ENCODE measurements around the gene APP. TPM values are rescaled to one million over a fixed set of nuclear protein-coding genes. Genes with fewer than 3 reads are reported as not detected.

APP gene
- total RNA-seq, 1 donor from 2014 or later = 141 TPM

GRCh38 chr21:25910809-25911208 is 259.8 kb downstream of the APP start:
- H3K9me3 ChIP-seq (ENCODE audit: control insufficient read depth in 3 of 3, low read length in 3 of 3) = no peaks in the 10 kb centered on the region
- no peak overlapping the region for H3K4me3 ChIP-seq (ENCODE audit: low read length in 3 of 3)
- no peaks in the 10 kb centered on the region for H3K36me3 ChIP-seq (ENCODE audit: control insufficient read depth in 3 of 3, insufficient read depth in 3 of 3, low read length in 3 of 3)
- no peaks in the 10 kb centered on the region for H3K27me3 ChIP-seq (ENCODE audit: control insufficient read depth in 3 of 3, insufficient read depth in 3 of 3, low read length in 3 of 3)
- no peak overlapping the region for H3K9ac ChIP-seq (ENCODE audit: low read depth in 1 of 3, low read length in 3 of 3)
- peaks cover 0 to 4% (median 0%) of the 10 kb centered on the region in 3 donors for H3K4me1 ChIP-seq (ENCODE audit: control insufficient read depth in 3 of 3, insufficient read depth in 3 of 3, low read length in 3 of 3)
- no peak overlapping the region for H3K27ac ChIP-seq (ENCODE audit: low read depth, low read length)

DNA sequence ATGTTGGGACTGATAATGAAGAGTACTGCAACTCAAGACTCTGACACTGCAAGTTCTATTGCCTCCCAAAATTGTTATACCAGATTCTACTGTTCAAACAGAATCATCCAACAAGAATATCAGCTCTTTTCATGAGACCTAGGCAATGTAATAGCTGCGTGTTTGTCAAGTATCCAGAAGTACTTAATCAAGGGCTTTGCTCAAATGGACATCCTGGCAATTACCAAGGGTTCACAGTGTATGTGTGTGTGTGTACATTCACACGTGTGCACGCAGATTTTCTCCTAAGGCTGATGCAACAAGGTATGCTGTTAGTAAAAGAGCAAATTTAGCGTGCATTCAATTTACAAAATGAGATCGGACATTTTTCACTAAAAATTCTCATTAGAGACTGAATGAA is 261.2 kb downstream of the APP start:
- Histone ChIP-seq H3K27me3 (ENCODE audit: control insufficient read depth in 3 of 3, insufficient read depth in 3 of 3, low read length in 3 of 3) (no peaks in the 10 kb centered on the region), H3K4me3 (ENCODE audit: low read length in 3 of 3) (no peak overlapping the region), H3K27ac (ENCODE audit: low read depth, low read length) (no peak overlapping the region), H3K36me3 (ENCODE audit: control insufficient read depth in 3 of 3, insufficient read depth in 3 of 3, low read length in 3 of 3) (no peaks in the 10 kb centered on the region), H3K9ac (ENCODE audit: low read depth in 1 of 3, low read length in 3 of 3) (no peak overlapping the region), H3K4me1 (ENCODE audit: control insufficient read depth in 3 of 3, insufficient read depth in 3 of 3, low read length in 3 of 3) (peaks cover 0 to 4% (median 0%) of the 10 kb centered on the region in 3 donors), H3K9me3 (ENCODE audit: control insufficient read depth in 3 of 3, low read length in 3 of 3) (no peaks in the 10 kb centered on the region)

GRCh38 chr21:25908495-25908894 is 262.1 kb downstream of the APP start:
- no peaks in the 10 kb centered on the region for H3K27me3 ChIP-seq (ENCODE audit: control insufficient read depth in 3 of 3, insufficient read depth in 3 of 3, low read length in 3 of 3)
- no peak overlapping the region for H3K27ac ChIP-seq (ENCODE audit: low read depth, low read length)
- no peak overlapping the region for H3K4me3 ChIP-seq (ENCODE audit: low read length in 3 of 3)
- H3K9me3 ChIP-seq (ENCODE audit: control insufficient read depth in 3 of 3, low read length in 3 of 3) = no peaks in the 10 kb centered on the region
- no peaks in the 10 kb centered on the region for H3K36me3 ChIP-seq (ENCODE audit: control insufficient read depth in 3 of 3, insufficient read depth in 3 of 3, low read length in 3 of 3)
- peaks cover 0 to 6% (median 4%) of the 10 kb centered on the region in 3 donors for H3K4me1 ChIP-seq (ENCODE audit: control insufficient read depth in 3 of 3, insufficient read depth in 3 of 3, low read length in 3 of 3)
- no peak overlapping the region for H3K9ac ChIP-seq (ENCODE audit: low read depth in 1 of 3, low read length in 3 of 3)

GRCh38 chr21:25907573-25908275 is 262.8 kb downstream of the APP start:
- no peaks in the 10 kb centered on the region for H3K27me3 ChIP-seq (ENCODE audit: control insufficient read depth in 3 of 3, insufficient read depth in 3 of 3, low read length in 3 of 3)
- no peaks in the 10 kb centered on the region for H3K9me3 ChIP-seq (ENCODE audit: control insufficient read depth in 3 of 3, low read length in 3 of 3)
- no peak overlapping the region for H3K4me3 ChIP-seq (ENCODE audit: low read length in 3 of 3)
- no peaks in the 10 kb centered on the region for H3K36me3 ChIP-seq (ENCODE audit: control insufficient read depth in 3 of 3, insufficient read depth in 3 of 3, low read length in 3 of 3)
- H3K4me1 ChIP-seq (ENCODE audit: control insufficient read depth in 3 of 3, insufficient read depth in 3 of 3, low read length in 3 of 3) = peaks cover 0 to 6% (median 5%) of the 10 kb centered on the region in 3 donors
- peak overlapping the region in 1 of 3 donors; percentile 40 for H3K9ac ChIP-seq (ENCODE audit: low read depth in 1 of 3, low read length in 3 of 3)
- no peak overlapping the region for H3K27ac ChIP-seq (ENCODE audit: low read depth, low read length)

- Histone ChIP-seq H3K4me3 (ENCODE audit: low read length in 3 of 3) (no peak overlapping the region), H3K4me1 (ENCODE audit: control insufficient read depth in 3 of 3, insufficient read depth in 3 of 3, low read length in 3 of 3) (peaks cover 0 to 5% (median 4%) of the 10 kb centered on the region in 3 donors), H3K27ac (ENCODE audit: low read depth, low read length) (no peak overlapping the region), H3K9ac (ENCODE audit: low read depth in 1 of 3, low read length in 3 of 3) (no peak overlapping the region), H3K36me3 (ENCODE audit: control insufficient read depth in 3 of 3, insufficient read depth in 3 of 3, low read length in 3 of 3) (no peaks in the 10 kb centered on the region), H3K27me3 (ENCODE audit: control insufficient read depth in 3 of 3, insufficient read depth in 3 of 3, low read length in 3 of 3) (no peaks in the 10 kb centered on the region), H3K9me3 (ENCODE audit: control insufficient read depth in 3 of 3, low read length in 3 of 3) (no peaks in the 10 kb centered on the region)
Measured at GRCh38 chr21:25906587-25906986, 264.0 kb downstream of the APP start.

GRCh38 chr21:25905126-25905525 is 265.4 kb downstream of the APP start:
- Histone ChIP-seq H3K36me3 (ENCODE audit: control insufficient read depth in 3 of 3, insufficient read depth in 3 of 3, low read length in 3 of 3) (no peaks in the 10 kb centered on the region), H3K4me3 (ENCODE audit: low read length in 3 of 3) (no peak overlapping the region), H3K9ac (ENCODE audit: low read depth in 1 of 3, low read length in 3 of 3) (no peak overlapping the region), H3K9me3 (ENCODE audit: control insufficient read depth in 3 of 3, low read length in 3 of 3) (no peaks in the 10 kb centered on the region), H3K27me3 (ENCODE audit: control insufficient read depth in 3 of 3, insufficient read depth in 3 of 3, low read length in 3 of 3) (no peaks in the 10 kb centered on the region), H3K4me1 (ENCODE audit: control insufficient read depth in 3 of 3, insufficient read depth in 3 of 3, low read length in 3 of 3) (peaks cover 0 to 5% (median 4%) of the 10 kb centered on the region in 3 donors), H3K27ac (ENCODE audit: low read depth, low read length) (no peak overlapping the region)

DNA sequence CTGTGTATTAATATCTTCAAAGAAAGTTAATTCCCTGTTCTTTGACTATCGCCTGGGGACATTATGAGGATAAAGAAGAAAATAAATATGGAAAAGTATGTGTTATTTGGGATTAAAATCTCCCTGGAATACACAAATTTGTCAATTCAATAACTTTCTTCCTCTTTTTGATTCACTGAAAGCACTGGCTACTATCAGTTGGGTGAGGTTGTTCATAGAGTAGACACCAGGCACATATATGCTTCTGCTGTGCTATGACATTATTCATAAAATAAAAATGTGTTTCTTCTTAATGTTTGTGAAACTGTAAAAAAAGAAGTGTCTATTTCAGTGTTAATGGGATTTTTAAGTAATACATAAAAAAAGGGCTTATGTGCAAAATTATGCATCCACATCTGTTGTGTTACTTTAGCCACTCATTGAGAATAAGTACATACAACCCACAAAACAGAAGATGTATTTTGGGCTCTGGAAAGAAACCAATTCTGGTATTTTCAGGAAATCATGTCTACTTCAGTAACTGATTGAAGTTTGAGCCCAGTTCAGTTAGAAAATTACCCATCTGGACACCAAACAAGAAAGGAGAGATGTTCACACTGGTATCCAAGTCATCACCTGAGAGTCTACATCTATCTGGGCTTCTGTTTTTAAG is 266.4 kb downstream of the APP start:
- Histone ChIP-seq H3K36me3 (ENCODE audit: control insufficient read depth in 3 of 3, insufficient read depth in 3 of 3, low read length in 3 of 3) (no peaks in the 10 kb centered on the region), H3K9ac (ENCODE audit: low read depth in 1 of 3, low read length in 3 of 3) (no peak overlapping the region), H3K27me3 (ENCODE audit: control insufficient read depth in 3 of 3, insufficient read depth in 3 of 3, low read length in 3 of 3) (no peaks in the 10 kb centered on the region), H3K9me3 (ENCODE audit: control insufficient read depth in 3 of 3, low read length in 3 of 3) (no peaks in the 10 kb centered on the region), H3K4me1 (ENCODE audit: control insufficient read depth in 3 of 3, insufficient read depth in 3 of 3, low read length in 3 of 3) (peaks cover 0 to 5% (median 4%) of the 10 kb centered on the region in 3 donors), H3K4me3 (ENCODE audit: low read length in 3 of 3) (no peak overlapping the region), H3K27ac (ENCODE audit: low read depth, low read length) (peak overlapping the region; percentile 22)

DNA sequence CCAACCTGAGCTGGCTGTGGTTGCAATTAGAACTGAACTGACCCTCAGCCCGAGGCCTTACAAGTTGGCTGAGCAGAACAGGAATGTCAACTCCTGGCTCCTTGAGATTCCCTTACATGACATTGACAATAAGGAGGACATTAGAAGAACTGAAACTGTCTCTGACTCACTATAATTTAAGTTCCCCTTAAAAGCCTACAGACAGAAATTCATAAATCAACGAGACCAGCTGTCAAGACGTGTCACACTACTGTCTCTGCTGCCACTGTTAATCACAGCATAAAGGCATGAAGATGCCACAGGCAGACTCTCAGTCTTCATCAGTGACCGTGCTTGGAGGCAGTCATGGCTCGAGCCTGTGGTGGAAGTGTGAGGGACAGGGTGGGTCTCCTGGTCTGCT is 267.0 kb downstream of the APP start:
- Histone ChIP-seq H3K4me1 (ENCODE audit: control insufficient read depth in 3 of 3, insufficient read depth in 3 of 3, low read length in 3 of 3) (peaks cover 2 to 5% (median 4%) of the 10 kb centered on the region in 3 donors), H3K27me3 (ENCODE audit: control insufficient read depth in 3 of 3, insufficient read depth in 3 of 3, low read length in 3 of 3) (no peaks in the 10 kb centered on the region), H3K9ac (ENCODE audit: low read depth in 1 of 3, low read length in 3 of 3) (no peak overlapping the region), H3K27ac (ENCODE audit: low read depth, low read length) (peak overlapping the region; percentile 22), H3K36me3 (ENCODE audit: control insufficient read depth in 3 of 3, insufficient read depth in 3 of 3, low read length in 3 of 3) (no peaks in the 10 kb centered on the region), H3K9me3 (ENCODE audit: control insufficient read depth in 3 of 3, low read length in 3 of 3) (no peaks in the 10 kb centered on the region), H3K4me3 (ENCODE audit: low read length in 3 of 3) (no peak overlapping the region)

- Histone ChIP-seq H3K9ac (ENCODE audit: low read depth in 1 of 3, low read length in 3 of 3) (no peak overlapping the region), H3K36me3 (ENCODE audit: control insufficient read depth in 3 of 3, insufficient read depth in 3 of 3, low read length in 3 of 3) (no peaks in the 10 kb centered on the region), H3K9me3 (ENCODE audit: control insufficient read depth in 3 of 3, low read length in 3 of 3) (no peaks in the 10 kb centered on the region), H3K27ac (ENCODE audit: low read depth, low read length) (no peak overlapping the region), H3K27me3 (ENCODE audit: control insufficient read depth in 3 of 3, insufficient read depth in 3 of 3, low read length in 3 of 3) (no peaks in the 10 kb centered on the region), H3K4me3 (ENCODE audit: low read length in 3 of 3) (no peak overlapping the region), H3K4me1 (ENCODE audit: control insufficient read depth in 3 of 3, insufficient read depth in 3 of 3, low read length in 3 of 3) (peaks cover 4 to 5% (median 4%) of the 10 kb centered on the region in 3 donors)
Measured at GRCh38 chr21:25901330-25901979, 269.1 kb downstream of the APP start.

DNA sequence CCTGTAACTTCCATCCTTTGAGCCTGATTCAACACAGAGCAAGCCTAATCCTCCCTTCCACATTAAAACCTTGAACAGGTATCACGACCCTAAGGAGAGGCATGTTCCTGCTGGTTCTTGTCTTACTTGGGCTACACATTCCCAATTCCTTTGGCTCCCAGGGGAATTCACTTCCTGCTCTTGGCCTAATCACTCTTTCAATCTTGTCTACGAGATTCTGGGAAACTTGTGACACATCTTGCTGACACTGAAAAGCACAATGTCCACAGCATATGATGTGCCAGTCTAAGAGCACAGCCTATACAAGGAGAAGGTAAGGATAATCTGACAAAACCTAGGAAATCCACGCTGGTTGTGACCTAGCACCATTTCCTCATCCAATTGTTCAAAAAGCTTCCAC is 271.9 kb downstream of the APP start:
- H3K36me3 ChIP-seq (ENCODE audit: control insufficient read depth in 3 of 3, insufficient read depth in 3 of 3, low read length in 3 of 3) = peaks cover 0 to 2% (median 0%) of the 10 kb centered on the region in 3 donors
- no peak overlapping the region for H3K4me3 ChIP-seq (ENCODE audit: low read length in 3 of 3)
- no peak overlapping the region for H3K27ac ChIP-seq (ENCODE audit: low read depth, low read length)
- H3K9me3 ChIP-seq (ENCODE audit: control insufficient read depth in 3 of 3, low read length in 3 of 3) = no peaks in the 10 kb centered on the region
- H3K27me3 ChIP-seq (ENCODE audit: control insufficient read depth in 3 of 3, insufficient read depth in 3 of 3, low read length in 3 of 3) = no peaks in the 10 kb centered on the region
- H3K9ac ChIP-seq (ENCODE audit: low read depth in 1 of 3, low read length in 3 of 3) = no peak overlapping the region
- peaks cover 2 to 4% (median 2%) of the 10 kb centered on the region in 3 donors for H3K4me1 ChIP-seq (ENCODE audit: control insufficient read depth in 3 of 3, insufficient read depth in 3 of 3, low read length in 3 of 3)

Measured in skeletal muscle tissue (tissue), 4 donors.